Muscle layer of duodenum (tissue), 2 donors: Measurements from ENCODE around the gene RYR2.

ENCODE experiments used
- H3K27ac ChIP-seq: one replicate; pipeline ENCODE4 v1.7.0; 2013; ENCODE audit warnings: mild to moderate bottlenecking, low read length
- H3K27me3 ChIP-seq: one replicate; pipeline ENCODE4 v1.7.0; 2013; ENCODE audit warnings: low read depth, mild to moderate bottlenecking, control low read depth, low read length
- H3K36me3 ChIP-seq, 2 donors: one replicate each; pipeline ENCODE4 v1.7.0; 2013; ENCODE audit warnings: low read length in 2 of 2, control low read depth in 1 of 2, mild to moderate bottlenecking in 1 of 2; ENCODE audit not compliant: insufficient read depth in 2 of 2, control insufficient read depth in 1 of 2
- H3K4me1 ChIP-seq, 2 donors: one replicate each; pipeline ENCODE4 v1.7.0; 2013; ENCODE audit warnings: low read length in 2 of 2, mild to moderate bottlenecking in 2 of 2, control low read depth in 1 of 2, moderate library complexity in 1 of 2; ENCODE audit not compliant: insufficient read depth in 2 of 2, control insufficient read depth in 1 of 2
- H3K4me3 ChIP-seq, 2 donors: one replicate each; pipeline ENCODE4 v1.7.0; 2013; ENCODE audit warnings: low read length in 2 of 2, low read depth in 1 of 2, mild to moderate bottlenecking in 1 of 2
- H3K9me3 ChIP-seq, 2 donors: one replicate each; pipeline ENCODE4 v1.7.0; 2013; ENCODE audit warnings: low read length in 2 of 2, control low read depth in 1 of 2, mild to moderate bottlenecking in 1 of 2; ENCODE audit not compliant: control insufficient read depth in 1 of 2
- donor health status: healthy.

Gene RYR2

DNA sequence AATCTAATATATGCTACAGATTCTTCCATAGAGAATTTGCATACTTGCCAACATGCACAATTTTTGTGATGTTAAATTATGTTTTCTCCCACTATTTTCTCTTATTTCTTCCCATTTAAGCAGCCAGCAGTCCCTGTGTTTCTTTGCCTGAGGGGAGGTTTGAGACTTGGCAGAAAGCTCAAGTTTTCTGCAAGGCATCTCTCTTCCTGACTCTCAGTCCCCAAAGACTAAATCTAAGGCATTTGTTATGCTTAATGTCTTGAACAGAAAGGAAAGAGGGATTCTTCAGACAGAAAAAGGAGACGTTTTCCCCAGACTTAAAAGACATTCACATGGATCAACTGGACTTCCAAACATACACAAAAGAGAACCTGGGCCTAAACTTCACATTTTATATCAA is 354.4 kb downstream of the RYR2 start:
- H3K4me3 ChIP-seq: no peak overlapping the region
- no peaks in the 10 kb centered on the region for H3K27me3 ChIP-seq
- H3K9me3 ChIP-seq: peaks cover 0 to 4% of the 10 kb centered on the region in 2 donors
- H3K4me1 ChIP-seq: no peaks in the 10 kb centered on the region
- no peak overlapping the region for H3K27ac ChIP-seq
- H3K36me3 ChIP-seq: no peaks in the 10 kb centered on the region

DNA sequence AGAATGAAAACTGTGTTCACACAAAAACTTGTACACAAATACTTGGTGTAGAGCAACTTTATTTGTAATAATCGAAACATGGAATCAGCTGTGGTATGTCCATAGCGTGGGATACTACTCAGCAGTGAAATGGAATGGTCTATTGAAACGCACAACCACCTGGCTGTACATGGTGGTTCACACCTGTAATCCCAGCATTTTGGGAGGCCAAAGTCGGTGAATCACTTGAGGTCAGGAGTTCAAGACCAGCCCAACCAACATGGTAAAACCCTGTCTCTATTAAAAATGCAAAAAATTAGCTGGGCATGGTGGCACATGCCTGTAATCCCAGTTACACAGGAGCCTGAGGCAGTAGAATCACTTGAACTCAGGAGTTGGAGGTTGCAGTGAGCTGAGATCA is 356.8 kb downstream of the RYR2 start:
- no peaks in the 10 kb centered on the region for H3K36me3 ChIP-seq
- H3K9me3 ChIP-seq: peaks cover 0 to 4% of the 10 kb centered on the region in 2 donors
- no peak overlapping the region for H3K27ac ChIP-seq
- H3K4me3 ChIP-seq: no peak overlapping the region
- no peaks in the 10 kb centered on the region for H3K27me3 ChIP-seq
- no peaks in the 10 kb centered on the region for H3K4me1 ChIP-seq

DNA sequence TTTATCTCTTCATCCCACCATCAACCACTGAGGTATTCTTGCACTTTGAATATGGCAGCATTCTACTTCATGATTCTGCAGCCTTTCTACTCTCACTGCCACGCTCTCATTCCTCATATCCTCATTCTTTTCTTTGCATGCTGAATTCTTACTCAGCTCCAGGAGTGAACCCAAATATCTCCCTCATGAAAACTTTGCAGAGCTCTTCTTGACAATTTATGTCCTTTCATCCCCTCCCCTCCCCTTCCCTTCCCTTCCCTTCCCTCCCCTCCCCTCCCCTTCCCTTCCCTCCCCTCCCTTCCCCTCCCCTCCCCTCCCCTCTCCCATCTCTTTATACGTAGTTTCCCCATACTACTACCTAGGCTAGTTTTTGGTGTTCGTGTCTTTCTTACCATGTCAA is 363.9 kb downstream of the RYR2 start:
- H3K27me3 ChIP-seq: no peaks in the 10 kb centered on the region
- no peaks in the 10 kb centered on the region for H3K9me3 ChIP-seq
- no peaks in the 10 kb centered on the region for H3K36me3 ChIP-seq
- no peak overlapping the region for H3K4me3 ChIP-seq
- H3K27ac ChIP-seq: no peak overlapping the region
- H3K4me1 ChIP-seq: no peaks in the 10 kb centered on the region

- Histone ChIP-seq H3K9me3 (no peaks in the 10 kb centered on the region), H3K27me3 (no peaks in the 10 kb centered on the region), H3K36me3 (no peaks in the 10 kb centered on the region), H3K27ac (no peak overlapping the region), H3K4me1 (no peaks in the 10 kb centered on the region), H3K4me3 (no peak overlapping the region)
Measured at GRCh38 chr1:237411621-237412020, 369.6 kb downstream of the RYR2 start.

DNA sequence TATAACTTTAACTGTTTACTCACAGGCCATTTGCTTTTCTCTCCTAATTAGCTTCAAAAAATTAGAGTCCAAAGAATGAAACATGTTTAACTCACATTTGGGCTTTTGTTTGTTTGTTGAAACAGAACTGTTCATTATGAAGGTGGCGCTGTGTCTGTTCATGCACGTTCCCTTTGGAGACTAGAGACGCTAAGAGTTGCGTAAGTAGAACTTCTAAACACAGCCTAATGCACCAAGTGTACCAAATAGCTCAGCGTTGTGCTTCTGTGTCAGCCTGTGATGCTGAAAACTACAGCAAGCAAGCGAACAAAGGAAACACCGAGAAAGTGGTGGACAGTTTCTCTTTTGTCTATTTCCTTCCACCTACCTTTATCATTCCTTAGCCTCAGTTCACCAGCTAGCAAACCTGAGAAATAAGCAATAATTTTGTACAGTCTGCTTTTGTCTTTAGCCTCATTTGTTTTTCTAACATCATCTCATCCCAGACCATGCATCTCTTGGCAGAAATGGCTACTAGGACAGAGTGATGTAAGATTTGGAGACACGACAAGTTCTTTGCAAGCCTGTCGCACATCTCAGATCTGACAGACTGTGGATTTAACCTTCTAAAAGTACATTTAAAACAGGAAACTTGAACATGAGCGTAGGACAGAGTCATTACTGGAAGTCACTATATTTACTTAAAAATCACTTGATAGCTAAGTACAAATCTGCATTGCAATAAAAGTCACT is 375.1 kb downstream of the RYR2 start:
- H3K36me3 ChIP-seq: no peaks in the 10 kb centered on the region
- H3K27ac ChIP-seq: no peak overlapping the region
- no peaks in the 10 kb centered on the region for H3K4me1 ChIP-seq
- H3K9me3 ChIP-seq: no peaks in the 10 kb centered on the region
- no peaks in the 10 kb centered on the region for H3K27me3 ChIP-seq
- no peak overlapping the region for H3K4me3 ChIP-seq

- Histone ChIP-seq H3K4me3 (no peak overlapping the region), H3K27ac (no peak overlapping the region), H3K4me1 (no peaks in the 10 kb centered on the region), H3K9me3 (no peaks in the 10 kb centered on the region), H3K36me3 (no peaks in the 10 kb centered on the region), H3K27me3 (no peaks in the 10 kb centered on the region)
Measured at GRCh38 chr1:237428809-237429208, 386.8 kb downstream of the RYR2 start.

DNA sequence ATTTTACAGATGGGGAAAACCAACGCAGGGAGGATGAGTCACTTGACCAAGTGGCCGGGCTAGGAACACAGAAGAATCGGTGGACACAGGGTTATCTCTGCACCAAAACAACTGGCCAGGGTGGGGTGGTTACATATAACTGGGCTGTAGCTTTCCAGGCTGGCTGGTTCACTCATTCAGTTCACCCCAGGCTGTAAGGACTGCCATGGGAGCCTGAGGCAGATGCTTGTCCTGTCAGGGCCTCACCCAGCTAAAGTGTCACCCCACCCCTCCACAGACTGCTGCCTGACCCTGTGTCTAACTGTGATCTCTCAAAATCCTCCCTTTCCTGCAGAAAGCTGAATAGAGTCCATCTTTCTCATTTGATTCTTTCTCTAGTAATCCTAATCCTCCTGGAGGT is 387.3 kb downstream of the RYR2 start:
- H3K27ac ChIP-seq: no peak overlapping the region

DNA sequence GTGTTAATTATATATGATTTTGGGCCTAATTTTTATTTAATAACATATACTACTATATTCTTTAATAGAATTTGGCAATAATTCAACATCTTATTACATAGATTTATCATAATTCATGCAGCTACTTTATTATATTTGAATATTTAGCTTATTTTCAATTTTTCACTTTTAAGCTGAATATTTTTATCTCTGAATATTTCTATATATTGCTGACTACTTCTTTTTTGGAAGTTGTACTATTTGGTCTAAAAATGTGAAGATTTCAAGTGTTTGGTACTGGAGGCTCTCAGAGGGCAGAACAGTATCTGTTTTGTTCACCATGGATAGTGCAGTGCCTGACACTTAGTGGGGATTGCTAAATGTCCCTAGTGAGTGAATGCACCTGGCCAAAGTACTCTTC is 389.5 kb downstream of the RYR2 start:
- Histone ChIP-seq H3K9me3 (no peaks in the 10 kb centered on the region), H3K4me1 (no peaks in the 10 kb centered on the region), H3K27me3 (no peaks in the 10 kb centered on the region), H3K4me3 (no peak overlapping the region), H3K27ac (no peak overlapping the region), H3K36me3 (no peaks in the 10 kb centered on the region)

More for the DNA sequence above, 387.3 kb downstream of the RYR2 start:
- no peaks in the 10 kb centered on the region for H3K4me1 ChIP-seq
- H3K36me3 ChIP-seq: no peaks in the 10 kb centered on the region
- no peaks in the 10 kb centered on the region for H3K27me3 ChIP-seq
- H3K9me3 ChIP-seq: no peaks in the 10 kb centered on the region
- H3K4me3 ChIP-seq: no peak overlapping the region

DNA sequence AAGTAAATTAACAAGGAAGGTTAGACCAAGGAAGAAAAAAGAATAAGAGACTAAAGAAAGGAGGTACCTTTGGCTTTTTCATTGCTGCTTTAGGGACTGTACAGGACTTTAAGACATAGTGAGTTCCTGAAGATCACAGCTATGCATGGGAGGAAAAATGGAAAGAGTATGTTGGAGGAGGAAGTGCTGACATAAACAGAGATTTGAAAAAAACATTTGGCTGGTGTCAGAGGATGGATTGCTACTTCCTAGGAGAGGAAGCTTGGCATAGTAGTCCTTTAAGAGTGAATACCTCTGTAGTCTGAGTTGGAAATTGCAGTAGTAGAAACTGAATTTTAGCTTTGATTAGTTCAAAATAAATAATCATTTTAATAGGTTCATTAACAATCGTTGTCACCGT is 398.4 kb downstream of the RYR2 start:
- H3K9me3 ChIP-seq: no peaks in the 10 kb centered on the region
- H3K36me3 ChIP-seq: no peaks in the 10 kb centered on the region
- no peak overlapping the region for H3K27ac ChIP-seq
- H3K4me3 ChIP-seq: no peak overlapping the region
- no peaks in the 10 kb centered on the region for H3K27me3 ChIP-seq
- no peaks in the 10 kb centered on the region for H3K4me1 ChIP-seq

DNA sequence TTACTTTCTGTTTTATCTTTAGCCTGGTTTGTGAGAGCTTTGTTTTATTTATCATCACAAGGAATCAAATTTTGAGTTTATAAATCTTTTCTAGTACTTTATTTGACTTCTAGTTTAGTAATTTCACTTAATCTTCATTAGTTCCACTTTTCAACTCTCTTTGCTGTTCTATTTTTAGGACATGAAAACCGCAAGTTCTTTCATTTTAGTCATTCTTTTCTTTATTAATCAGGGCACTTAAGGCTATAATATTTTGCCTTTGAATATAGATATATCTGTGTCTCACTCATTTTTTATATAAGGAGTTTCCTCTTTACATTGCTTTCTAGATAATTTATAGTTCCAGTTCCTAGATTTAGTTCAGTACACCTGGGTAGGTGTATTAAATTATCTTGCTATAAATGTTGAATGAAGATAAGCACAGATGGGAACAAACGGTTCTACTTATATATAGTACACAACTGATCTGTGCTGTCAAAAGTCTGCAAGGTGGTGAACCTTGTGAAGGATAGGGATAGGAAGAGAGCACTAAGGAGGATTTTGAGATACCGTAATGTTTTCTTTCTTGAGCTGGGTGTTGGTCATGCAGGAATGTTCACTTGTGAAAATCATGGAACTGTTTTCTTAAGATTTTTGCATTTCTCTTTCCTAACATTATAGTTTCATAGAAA is 402.3 kb downstream of the RYR2 start:
- no peaks in the 10 kb centered on the region for H3K4me1 ChIP-seq
- no peak overlapping the region for H3K27ac ChIP-seq
- no peaks in the 10 kb centered on the region for H3K9me3 ChIP-seq
- H3K36me3 ChIP-seq: no peaks in the 10 kb centered on the region
- no peaks in the 10 kb centered on the region for H3K27me3 ChIP-seq
- no peak overlapping the region for H3K4me3 ChIP-seq

DNA sequence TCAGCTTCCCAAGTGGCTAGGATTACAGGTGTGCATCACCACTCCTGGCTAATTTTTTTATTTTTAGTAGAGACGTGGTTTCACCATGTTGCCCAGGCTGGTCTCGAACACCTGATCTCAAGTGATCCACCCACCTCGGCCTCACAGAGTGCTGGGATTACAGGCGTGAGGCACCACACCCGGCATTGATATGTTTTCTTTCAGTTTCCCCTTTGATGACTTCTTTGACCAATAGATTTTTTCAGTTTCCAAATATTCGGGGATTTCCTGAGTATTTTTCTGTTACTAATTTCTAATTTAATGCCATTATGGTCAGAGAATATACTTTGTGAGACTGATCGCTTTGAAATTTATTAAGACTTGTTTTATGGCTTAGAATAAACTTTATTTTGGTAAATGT is 406.1 kb downstream of the RYR2 start:
- Histone ChIP-seq H3K4me3 (no peak overlapping the region), H3K4me1 (no peaks in the 10 kb centered on the region), H3K9me3 (no peaks in the 10 kb centered on the region), H3K27ac (no peak overlapping the region), H3K36me3 (no peaks in the 10 kb centered on the region), H3K27me3 (no peaks in the 10 kb centered on the region)

GRCh38 chr1:237457573-237457972 is 415.6 kb downstream of the RYR2 start:
- Histone ChIP-seq H3K27me3 (no peaks in the 10 kb centered on the region), H3K4me3 (no peak overlapping the region), H3K9me3 (no peaks in the 10 kb centered on the region), H3K36me3 (no peaks in the 10 kb centered on the region), H3K4me1 (no peaks in the 10 kb centered on the region), H3K27ac (no peak overlapping the region)
